SU-DHL-6 (cell line): ENCODE measurements around the gene MCHR2.

Experiments used
- EZH2phosphoT487 ChIP-seq: fragments of 200-600 bp; sonication (generic), shearing (Covaris generic); conservative IDR thresholded peaks from 2 replicates; pipeline ENCODE4 v1.6.1; 2018; ENCODE audit warnings: mild to moderate bottlenecking, antibody characterized with exemption, low read length, moderate library complexity, mixed read lengths
- TF ChIP-seq, protein P1 (sequence below): fragments of 200-600 bp; sonication (generic); IDR thresholded peaks from one replicate; pipeline ENCODE4 v1.5.1; 2017; ENCODE audit warnings: antibody characterized with exemption, mild to moderate bottlenecking, low read length, moderate library complexity; ENCODE audit not compliant: insufficient read depth, poor library complexity, severe bottlenecking

DNA sequence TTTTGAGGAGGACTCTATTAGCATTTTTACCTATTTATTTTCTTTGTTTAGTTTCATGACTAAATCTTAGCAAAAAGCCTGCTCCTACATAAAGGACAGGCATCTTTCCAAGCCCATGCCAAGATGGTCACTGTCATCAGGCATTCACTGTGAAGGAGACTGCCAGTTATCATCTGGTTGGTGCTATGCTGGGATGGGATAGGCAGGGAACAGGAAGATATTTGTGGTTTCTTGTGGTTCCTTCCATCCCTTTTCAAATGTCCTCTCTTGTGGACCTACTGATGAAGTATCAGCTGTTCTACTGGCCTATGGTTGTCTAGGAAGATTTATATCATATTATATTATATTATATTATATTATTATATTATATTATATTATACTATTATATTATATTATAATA is 107.0 kb downstream of the MCHR2 start:
- TF ChIP-seq, protein P1, sequence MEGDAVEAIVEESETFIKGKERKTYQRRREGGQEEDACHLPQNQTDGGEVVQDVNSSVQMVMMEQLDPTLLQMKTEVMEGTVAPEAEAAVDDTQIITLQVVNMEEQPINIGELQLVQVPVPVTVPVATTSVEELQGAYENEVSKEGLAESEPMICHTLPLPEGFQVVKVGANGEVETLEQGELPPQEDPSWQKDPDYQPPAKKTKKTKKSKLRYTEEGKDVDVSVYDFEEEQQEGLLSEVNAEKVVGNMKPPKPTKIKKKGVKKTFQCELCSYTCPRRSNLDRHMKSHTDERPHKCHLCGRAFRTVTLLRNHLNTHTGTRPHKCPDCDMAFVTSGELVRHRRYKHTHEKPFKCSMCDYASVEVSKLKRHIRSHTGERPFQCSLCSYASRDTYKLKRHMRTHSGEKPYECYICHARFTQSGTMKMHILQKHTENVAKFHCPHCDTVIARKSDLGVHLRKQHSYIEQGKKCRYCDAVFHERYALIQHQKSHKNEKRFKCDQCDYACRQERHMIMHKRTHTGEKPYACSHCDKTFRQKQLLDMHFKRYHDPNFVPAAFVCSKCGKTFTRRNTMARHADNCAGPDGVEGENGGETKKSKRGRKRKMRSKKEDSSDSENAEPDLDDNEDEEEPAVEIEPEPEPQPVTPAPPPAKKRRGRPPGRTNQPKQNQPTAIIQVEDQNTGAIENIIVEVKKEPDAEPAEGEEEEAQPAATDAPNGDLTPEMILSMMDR, result no peak
- no peak for TF ChIP-seq EZH2phosphoT487
